Spleen (tissue), 7 donors: ENCODE measurements around the gene GALNTL6.

ENCODE experiments used
- CTCF ChIP-seq, 11 experiments: fragments of 200-600 bp in 7 of 11; fragments of 450-650 bp in 4 of 11; sonication (generic) in 4 of 11; IDR thresholded peaks in 8 of 11; conservative IDR thresholded peaks in 3 of 11; 1 replicate in 7 of 11; 2 replicates in 4 of 11; pipeline versions ENCODE4 v1.4.0 to v1.8.0; 2016 to 2021; ENCODE audit warnings: antibody characterized with exemption in 11 of 11, inconsistent platforms in 4 of 11, mild to moderate bottlenecking in 1 of 11
- POLR2A ChIP-seq, 3 donors: fragments of 450-650 bp; IDR thresholded peaks; one replicate each; pipeline ENCODE4 v1.5.1; 2017; ENCODE audit warnings: antibody characterized with exemption in 3 of 3, mild to moderate bottlenecking in 1 of 3
- donor health status: DM: no; HTN: no; CAD: no; lungs with moderate emphysema.
- donor health status: DM: no; HTN: no; CAD: no.
- donor health status: DM: no; HTN: no; CAD: no.

DNA sequence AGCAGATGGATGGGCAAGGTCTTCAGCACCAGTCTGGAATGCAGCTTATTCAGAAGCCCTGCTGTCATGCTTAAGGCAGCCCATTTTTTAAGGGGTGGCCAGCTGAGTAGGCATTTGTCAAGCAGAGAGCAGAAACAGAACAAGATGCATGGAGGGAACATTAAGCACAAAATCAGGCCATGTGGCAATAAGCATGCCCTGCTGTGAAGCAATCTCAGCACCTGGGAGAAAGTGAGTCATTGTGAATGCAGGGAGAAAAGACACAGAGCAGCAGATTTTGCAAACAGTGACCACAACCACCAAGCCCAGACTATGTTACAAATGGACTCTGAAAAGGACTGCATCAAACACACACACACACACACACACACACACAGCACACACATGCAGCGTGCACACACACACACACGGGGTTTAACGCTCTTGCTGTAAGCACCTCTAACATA is 1261.3 kb downstream of the GALNTL6 start:
- TF ChIP-seq CTCF (IDR thresholded peaks at IDR 0.05 in 8 of 11, conservative IDR thresholded peaks at IDR 0.05 in 3 of 11): no peak
- TF ChIP-seq POLR2A (IDR thresholded peaks at IDR 0.05): no peak
